Spleen (tissue), 7 donors: ENCODE results near the gene CACNA1C.

ENCODE experiments used
- POLR2A ChIP-seq, 3 donors: fragments of 450-650 bp; IDR thresholded peaks; one replicate each; pipeline ENCODE4 v1.5.1; 2017; ENCODE audit warnings: antibody characterized with exemption in 3 of 3, mild to moderate bottlenecking in 1 of 3
- POLR2AphosphoS5 ChIP-seq, 3 donors: sonication (generic); formaldehyde crosslinking; IDR thresholded peaks; one replicate each; pipeline ENCODE4 v1.5.1; 2017; ENCODE audit warnings: antibody characterized with exemption in 3 of 3
- TF ChIP-seq, protein P1 (sequence below), 11 experiments: fragments of 200-600 bp in 7 of 11; fragments of 450-650 bp in 4 of 11; sonication (generic) in 4 of 11; IDR thresholded peaks in 8 of 11; conservative IDR thresholded peaks in 3 of 11; 1 replicate in 7 of 11; 2 replicates in 4 of 11; pipeline versions ENCODE4 v1.4.0 to v1.8.0; 2016 to 2021; ENCODE audit warnings: antibody characterized with exemption in 11 of 11, inconsistent platforms in 4 of 11, mild to moderate bottlenecking in 1 of 11
- donor health status: DM: no; HTN: no; CAD: no; lungs with moderate emphysema.
- donor health status: DM: no; HTN: no; CAD: no.
- donor health status: DM: no; HTN: no; CAD: no.

DNA sequence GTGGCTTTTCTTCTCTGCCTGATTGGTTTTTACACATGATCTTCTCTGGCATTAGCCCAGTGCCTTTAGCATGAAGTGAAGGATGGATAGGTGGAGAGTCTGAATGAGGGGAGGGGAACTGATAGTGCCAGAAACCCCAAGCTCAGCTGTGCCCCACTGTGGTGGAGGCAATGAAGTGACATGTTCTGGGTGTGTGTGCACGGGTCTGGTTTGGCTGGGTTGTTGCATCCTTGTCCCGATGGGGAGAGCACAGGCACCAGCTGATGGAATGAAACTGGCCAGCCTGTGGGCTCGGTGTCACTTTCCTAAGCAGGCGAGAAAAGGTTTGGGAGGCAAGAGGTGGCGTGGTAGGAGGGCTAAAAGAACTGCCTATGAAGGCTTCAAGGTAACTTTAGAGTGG is 65.3 kb downstream of the CACNA1C start:
- TF ChIP-seq, protein P1, sequence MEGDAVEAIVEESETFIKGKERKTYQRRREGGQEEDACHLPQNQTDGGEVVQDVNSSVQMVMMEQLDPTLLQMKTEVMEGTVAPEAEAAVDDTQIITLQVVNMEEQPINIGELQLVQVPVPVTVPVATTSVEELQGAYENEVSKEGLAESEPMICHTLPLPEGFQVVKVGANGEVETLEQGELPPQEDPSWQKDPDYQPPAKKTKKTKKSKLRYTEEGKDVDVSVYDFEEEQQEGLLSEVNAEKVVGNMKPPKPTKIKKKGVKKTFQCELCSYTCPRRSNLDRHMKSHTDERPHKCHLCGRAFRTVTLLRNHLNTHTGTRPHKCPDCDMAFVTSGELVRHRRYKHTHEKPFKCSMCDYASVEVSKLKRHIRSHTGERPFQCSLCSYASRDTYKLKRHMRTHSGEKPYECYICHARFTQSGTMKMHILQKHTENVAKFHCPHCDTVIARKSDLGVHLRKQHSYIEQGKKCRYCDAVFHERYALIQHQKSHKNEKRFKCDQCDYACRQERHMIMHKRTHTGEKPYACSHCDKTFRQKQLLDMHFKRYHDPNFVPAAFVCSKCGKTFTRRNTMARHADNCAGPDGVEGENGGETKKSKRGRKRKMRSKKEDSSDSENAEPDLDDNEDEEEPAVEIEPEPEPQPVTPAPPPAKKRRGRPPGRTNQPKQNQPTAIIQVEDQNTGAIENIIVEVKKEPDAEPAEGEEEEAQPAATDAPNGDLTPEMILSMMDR (IDR thresholded peaks at IDR 0.05 in 8 of 11, conservative IDR thresholded peaks at IDR 0.05 in 3 of 11) = no peak
- TF ChIP-seq POLR2AphosphoS5 (IDR thresholded peaks at IDR 0.05) (no peak), POLR2A (IDR thresholded peaks at IDR 0.05) (no peak)
